Measurements from ENCODE around the gene MAML2.

- TF ChIP-seq RCOR1 (IDR thresholded peaks at IDR 0.05; ENCODE audit: low read length) (no peak), RAD21 (IDR thresholded peaks at IDR 0.05; ENCODE audit: low read length) (no peak), POLR2AphosphoS5 (IDR thresholded peaks at IDR 0.05; ENCODE audit: low read depth, low read length) (no peak), CTCF (IDR thresholded peaks at IDR 0.05) (no peak), FOXM1 (IDR thresholded peaks at IDR 0.05; ENCODE audit: low read depth) (no peak)
Observed at GRCh38 chr11:96016978-96017502, 326.0 kb downstream of the MAML2 start.

Data from SK-N-SH (cell line).